Measurements from ENCODE around the gene RCL1. TPM values are rescaled to one million over a fixed set of nuclear protein-coding genes. Genes with fewer than 3 reads are reported as not detected.
"Not testable (repeated sequence)": the region's sequence is repeated elsewhere in the genome, so short reads cannot be mapped to it uniquely, and the experiment has no call there.

Gene RCL1
- total RNA-seq, 4 donors from 2014 or later, result 15.6 to 29.3 (median 18.3) TPM

- H3K36me3 ChIP-seq, result no peaks in the 10 kb centered on the region
- 39 to 41% methylated on average over 8 of the region's 8 CpGs for WGBS, 2 donors
- H3K4me3 ChIP-seq (replicated peaks in 1 of 3), result no peak overlapping the region
- H3K27me3 ChIP-seq, result no peaks in the 10 kb centered on the region
- H3K27ac ChIP-seq, result no peak overlapping the region
- TF ChIP-seq POLR2A (IDR thresholded peaks at IDR 0.05) (no peak), CTCF (IDR thresholded peaks at IDR 0.05) (peak in 5 of 6 experiments; percentile 11 to 58 (median 45))
- no peaks in the 10 kb centered on the region for H3K9me3 ChIP-seq
- intact Hi-C loops (cut with DNase I), result no loop called here
- no peaks in the 10 kb centered on the region for H3K4me1 ChIP-seq
- DNase-seq, result no peak
Measured at GRCh38 chr9:4750023-4750673, 42.6 kb upstream of the RCL1 start.

GRCh38 chr9:4754530-4754929 is 38.2 kb upstream of the RCL1 start:
- H3K9me3 ChIP-seq; H3K27me3 ChIP-seq; intact Hi-C loops (cut with DNase I); H3K27ac ChIP-seq; H3K4me3 ChIP-seq (replicated peaks in 1 of 3); DNase-seq; H3K4me1 ChIP-seq; H3K36me3 ChIP-seq: not testable (repeated sequence)

GRCh38 chr9:4755026-4755609 is 37.6 kb upstream of the RCL1 start:
- TF ChIP-seq POLR2A (IDR thresholded peaks at IDR 0.05), result no peak
- TF ChIP-seq CTCF (IDR thresholded peaks at IDR 0.05), result no peak
- no peaks in the 10 kb centered on the region for H3K4me1 ChIP-seq
- WGBS, 2 donors, result 71 to 73% methylated on average over 5 of the region's 5 CpGs
- no peak overlapping the region for H3K4me3 ChIP-seq (replicated peaks in 1 of 3)
- no peak overlapping the region for H3K27ac ChIP-seq
- intact Hi-C loops (cut with DNase I), result no loop called here
- no peaks in the 10 kb centered on the region for H3K9me3 ChIP-seq
- H3K36me3 ChIP-seq, result no peaks in the 10 kb centered on the region
- H3K27me3 ChIP-seq, result no peaks in the 10 kb centered on the region
- DNase-seq, result no peak

GRCh38 chr9:4756420-4756819 is 36.3 kb upstream of the RCL1 start:
- no peaks in the 10 kb centered on the region for H3K36me3 ChIP-seq

GRCh38 chr9:4760122-4760521 is 32.6 kb upstream of the RCL1 start:
- 74 to 82% methylated on average over 3 of the region's 3 CpGs for WGBS, 2 donors
- Histone ChIP-seq H3K27ac (no peak overlapping the region), H3K4me3 (replicated peaks in 1 of 3) (no peak overlapping the region), H3K4me1 (peaks cover 0 to 7% of the 10 kb centered on the region in 2 donors), H3K36me3 (no peaks in the 10 kb centered on the region), H3K9me3 (no peaks in the 10 kb centered on the region), H3K27me3 (no peaks in the 10 kb centered on the region)
- no peak for DNase-seq
- intact Hi-C loops (cut with DNase I), result loop anchor here (5.0 to 10.0 kb wide), 2 partner anchors 227 to 665 kb away; partner anchors contain the start of gene JAK2
- TF ChIP-seq CTCF (IDR thresholded peaks at IDR 0.05) (no peak), POLR2A (IDR thresholded peaks at IDR 0.05) (no peak)

More at GRCh38 chr9:4756420-4756819, 36.3 kb upstream of the RCL1 start:
- Histone ChIP-seq H3K4me3 (replicated peaks in 1 of 3) (no peak overlapping the region), H3K27ac (no peak overlapping the region), H3K27me3 (no peaks in the 10 kb centered on the region), H3K9me3 (no peaks in the 10 kb centered on the region), H3K4me1 (no peaks in the 10 kb centered on the region)
- intact Hi-C loops (cut with DNase I), result no loop called here
- WGBS, 2 donors, result 73 to 78% methylated on average over 4 of the region's 4 CpGs
- no peak for DNase-seq
- TF ChIP-seq POLR2A (IDR thresholded peaks at IDR 0.05) (no peak), CTCF (IDR thresholded peaks at IDR 0.05) (no peak)

Measured in thyroid gland (tissue), 4 donors.